GM21381 (cell line): ENCODE data around the gene COA8.
"Not testable (repeated sequence)": the region's sequence is repeated elsewhere in the genome, so short reads cannot be mapped to it uniquely, and the experiment has no call there.

Experiments
- ATAC-seq: cut with Tn5 transposase; IDR thresholded peaks from one replicate; pipeline ENCODE4 v1.9.1; 2021; ENCODE audit warnings: mild to moderate bottlenecking, moderate library complexity; ENCODE audit not compliant: unreplicated experiment

COA8 gene

GRCh38 chr14:103525430-103526246 is 37.1 kb upstream of the COA8 start:
- not testable (repeated sequence) for ATAC-seq

- ATAC-seq = no peak
These were observed 36.4 kb upstream of the COA8 start for GRCh38 chr14:103526247-103526913.

GRCh38 chr14:103526914-103527248 is 35.9 kb upstream of the COA8 start:
- ATAC-seq = no peak

DNA sequence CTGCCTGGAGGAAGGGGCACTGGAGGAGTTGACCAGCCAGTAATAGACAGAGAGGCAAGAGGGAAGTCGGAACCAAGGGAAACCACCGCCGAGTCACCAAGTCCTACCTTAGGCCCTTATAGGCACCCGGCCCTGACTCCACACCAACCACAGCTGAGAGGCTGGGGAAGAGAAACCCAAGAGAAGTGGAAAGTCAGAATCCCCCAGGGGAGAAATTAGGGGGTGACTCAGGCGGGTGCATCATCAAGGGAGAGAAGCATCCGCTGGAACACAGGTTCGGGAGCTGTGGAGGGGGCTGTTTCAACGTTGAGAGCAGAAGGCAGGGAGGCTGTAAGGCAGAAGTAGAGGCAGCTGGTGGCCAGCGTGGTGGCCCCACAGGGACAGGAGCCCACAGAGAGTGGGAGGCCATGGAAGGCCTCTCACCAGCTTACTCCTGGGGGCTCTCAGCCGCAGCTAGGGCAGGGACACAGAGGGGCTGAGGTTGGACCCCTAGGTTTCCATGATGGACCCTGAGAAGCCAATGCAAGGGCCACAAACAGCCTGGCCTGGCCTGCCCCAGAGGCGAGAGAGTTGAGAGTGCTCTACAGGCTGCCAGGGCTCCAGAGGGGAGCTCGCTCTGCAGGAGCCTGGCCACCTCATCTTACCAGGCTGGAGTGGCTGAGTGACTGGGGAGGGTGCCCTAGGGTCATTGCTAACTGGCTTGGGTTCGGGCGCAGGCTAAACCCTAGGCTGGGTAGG is 35.2 kb upstream of the COA8 start:
- peak; percentile 59 for ATAC-seq

DNA sequence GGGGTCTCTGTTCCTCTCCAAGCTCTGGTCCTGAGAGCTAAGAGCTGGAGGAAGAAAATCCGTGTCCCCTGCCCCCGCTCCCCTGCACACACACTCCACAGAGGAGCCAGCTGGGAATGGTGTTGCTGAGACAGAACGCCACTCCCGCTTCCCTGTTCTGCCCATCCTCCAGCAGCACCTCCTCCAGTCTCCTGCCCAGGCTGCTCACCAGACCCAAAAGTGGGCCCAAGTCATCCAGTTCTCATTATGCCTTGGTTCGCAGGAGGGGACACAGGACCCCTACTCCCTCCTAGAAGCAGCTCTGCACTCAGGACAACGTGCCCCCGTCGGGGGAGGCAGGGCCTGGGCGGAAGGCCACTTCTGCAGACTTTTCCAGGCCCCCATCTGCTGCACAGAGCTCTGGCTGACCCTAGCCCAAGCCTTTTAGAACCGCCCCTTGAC is 34.6 kb upstream of the COA8 start:
- ATAC-seq = no peak

DNA sequence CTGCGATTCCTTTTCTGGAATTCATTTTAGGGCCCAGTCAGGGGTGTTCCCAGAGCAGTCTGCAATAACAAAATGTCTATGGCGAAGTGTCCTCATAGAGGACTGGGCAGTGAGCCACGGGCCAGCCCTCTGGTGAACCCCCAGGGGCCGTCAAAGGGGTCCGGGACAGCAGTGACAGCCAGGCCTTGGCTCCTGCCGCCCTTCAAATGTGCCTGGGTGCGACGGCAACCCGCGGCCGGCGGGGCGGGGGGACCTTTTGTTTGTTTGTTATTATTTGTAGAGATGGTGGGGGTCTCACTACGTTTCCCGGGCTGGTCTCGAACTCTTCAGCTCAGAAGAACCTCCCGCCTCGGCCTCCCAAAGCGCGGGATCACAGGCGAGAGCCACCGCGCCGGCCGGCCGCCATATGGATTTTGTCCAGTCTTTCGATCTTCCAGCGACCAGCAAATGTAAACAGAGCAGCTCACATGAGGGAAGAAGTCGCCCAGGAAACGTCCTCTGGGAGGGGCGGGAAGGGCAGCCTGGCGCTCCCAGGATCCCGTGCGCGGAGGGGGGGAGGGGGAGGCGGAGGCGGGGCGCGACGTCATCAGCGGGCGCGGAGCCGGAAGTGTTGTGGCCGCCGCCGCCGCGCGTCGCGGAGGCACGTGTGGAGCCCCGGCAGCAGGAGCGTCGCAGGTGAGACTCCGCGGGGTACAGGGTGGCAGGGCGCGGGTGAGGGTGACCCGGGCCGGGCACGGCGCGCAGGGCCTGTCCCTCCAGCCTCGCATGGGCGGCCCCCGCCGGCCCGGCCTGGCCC is 34.0 kb upstream of the COA8 start, which contains the start of gene TRMT61A:
TRMT61A (plus strand) TSS at position 610 of the 796 bp plus-strand sequence. CDS start 783 bp downstream, outside the sequence.
- ATAC-seq = peak; percentile 37

- no peak for ATAC-seq
These were observed 33.1 kb upstream of the COA8 start for GRCh38 chr14:103529383-103530365.

- no peak for ATAC-seq
These were observed 32.4 kb upstream of the COA8 start for GRCh38 chr14:103530390-103530789.

GRCh38 chr14:103530831-103531230 is 31.9 kb upstream of the COA8 start:
- no peak for ATAC-seq

GRCh38 chr14:103531421-103532215 is 31.1 kb upstream of the COA8 start:
- no peak for ATAC-seq

DNA sequence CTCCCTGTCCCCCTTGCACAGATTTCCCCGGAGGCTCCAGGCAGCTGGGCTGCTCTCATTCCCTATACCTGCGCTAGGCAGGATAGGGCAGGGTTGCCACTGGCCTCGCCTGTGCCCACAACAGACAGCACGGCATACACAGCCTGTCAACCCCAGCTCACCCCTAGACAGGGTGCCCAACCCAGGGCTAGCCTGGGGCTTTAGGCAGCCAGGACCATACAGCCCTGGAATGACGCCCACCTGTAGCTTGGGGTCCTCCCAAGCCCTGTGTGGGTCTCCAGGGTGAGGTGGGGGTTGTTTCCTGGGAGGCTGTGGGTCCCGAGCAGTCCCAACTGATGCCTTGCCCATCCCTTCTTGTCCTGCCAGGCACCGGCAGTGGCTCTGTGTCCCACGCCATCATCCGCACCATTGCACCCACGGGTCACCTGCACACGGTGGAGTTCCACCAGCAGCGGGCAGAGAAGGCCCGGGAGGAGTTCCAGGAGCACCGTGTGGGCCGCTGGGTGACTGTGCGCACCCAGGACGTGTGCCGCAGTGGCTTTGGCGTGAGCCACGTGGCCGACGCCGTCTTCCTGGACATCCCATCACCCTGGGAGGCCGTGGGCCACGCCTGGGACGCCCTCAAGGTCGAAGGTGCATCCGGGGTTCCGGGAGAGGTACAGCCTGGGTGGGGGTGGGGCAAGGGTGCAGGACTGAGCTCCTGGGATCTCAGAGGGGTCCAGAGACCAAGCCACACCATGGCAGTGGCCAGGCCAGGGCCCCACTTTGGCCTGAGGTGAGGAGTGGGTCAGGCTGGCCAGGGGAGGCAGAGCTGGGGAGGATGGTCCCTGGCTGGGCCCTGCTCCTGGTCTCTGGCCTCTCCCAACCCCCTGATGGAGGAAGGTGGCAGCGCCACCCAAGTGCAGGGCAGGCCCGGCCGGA is 30.3 kb upstream of the COA8 start:
- ATAC-seq = no peak

DNA sequence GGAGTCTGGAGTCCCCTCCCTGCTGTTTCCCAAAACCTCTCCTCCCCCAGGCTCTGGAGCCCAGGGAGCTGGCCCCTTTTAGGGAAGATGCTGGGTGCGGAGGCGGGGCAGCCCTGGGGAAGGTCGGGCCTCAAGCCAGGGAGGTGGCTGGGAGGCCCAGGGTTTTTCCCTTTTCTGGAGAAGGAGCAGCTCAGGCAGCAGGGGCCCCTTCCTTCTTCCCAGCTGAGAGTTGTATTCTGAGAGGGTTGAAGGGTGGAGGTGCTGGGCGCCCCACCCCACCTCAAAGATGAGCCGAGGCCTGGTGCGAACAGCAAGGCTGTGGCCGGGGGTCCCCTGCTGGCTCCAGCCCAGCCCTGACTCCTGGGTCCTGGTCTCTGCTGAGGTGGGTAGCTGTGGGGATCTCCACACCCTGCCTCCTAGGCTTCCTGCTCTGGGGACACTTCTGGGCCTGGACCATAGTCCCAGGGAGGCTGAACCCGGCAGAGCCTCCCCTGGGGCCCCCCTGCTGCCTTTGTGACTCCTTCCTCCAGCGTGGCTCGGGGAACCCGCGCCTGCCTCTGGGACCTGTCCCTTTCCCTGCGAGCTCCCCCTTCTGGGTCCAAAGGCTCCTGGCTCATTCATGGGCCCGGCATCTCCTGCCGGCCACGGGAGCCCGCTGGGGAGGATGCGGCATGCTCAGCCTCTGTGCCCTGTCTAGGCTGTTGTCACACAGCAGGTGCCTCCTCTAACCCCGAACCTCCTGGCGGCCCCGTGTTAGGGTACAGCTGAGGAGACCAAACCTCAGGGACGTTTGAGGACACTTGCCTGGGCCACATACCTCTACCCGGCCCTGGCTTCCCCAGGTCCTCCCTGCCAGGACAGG is 29.4 kb upstream of the COA8 start:
- ATAC-seq = no peak

GRCh38 chr14:103533999-103534575 is 28.7 kb upstream of the COA8 start:
- no peak for ATAC-seq

GRCh38 chr14:103534576-103535061 is 28.1 kb upstream of the COA8 start:
- ATAC-seq = no peak

GRCh38 chr14:103535081-103535890 is 27.5 kb upstream of the COA8 start:
- ATAC-seq = no peak
